Vagina (tissue), 2 donors: Measurements from ENCODE around the gene ASTN2.

Experiments used
- POLR2A ChIP-seq, 2 donors: fragments of 450-650 bp; IDR thresholded peaks; one replicate each; pipeline ENCODE4 v1.6.1; 2017; ENCODE audit warnings: antibody characterized with exemption in 2 of 2, mild to moderate bottlenecking in 2 of 2, moderate library complexity in 2 of 2
- TF ChIP-seq, protein P1 (sequence below), 3 experiments: fragments of 450-650 bp in 2 of 3; fragments of 200-600 bp in 1 of 3; sonication (generic) in 1 of 3; IDR thresholded peaks; one replicate each; pipeline ENCODE4 v1.5.1; 2017 to 2019; ENCODE audit warnings: antibody characterized with exemption in 3 of 3, mild to moderate bottlenecking in 2 of 3, moderate library complexity in 2 of 3

DNA sequence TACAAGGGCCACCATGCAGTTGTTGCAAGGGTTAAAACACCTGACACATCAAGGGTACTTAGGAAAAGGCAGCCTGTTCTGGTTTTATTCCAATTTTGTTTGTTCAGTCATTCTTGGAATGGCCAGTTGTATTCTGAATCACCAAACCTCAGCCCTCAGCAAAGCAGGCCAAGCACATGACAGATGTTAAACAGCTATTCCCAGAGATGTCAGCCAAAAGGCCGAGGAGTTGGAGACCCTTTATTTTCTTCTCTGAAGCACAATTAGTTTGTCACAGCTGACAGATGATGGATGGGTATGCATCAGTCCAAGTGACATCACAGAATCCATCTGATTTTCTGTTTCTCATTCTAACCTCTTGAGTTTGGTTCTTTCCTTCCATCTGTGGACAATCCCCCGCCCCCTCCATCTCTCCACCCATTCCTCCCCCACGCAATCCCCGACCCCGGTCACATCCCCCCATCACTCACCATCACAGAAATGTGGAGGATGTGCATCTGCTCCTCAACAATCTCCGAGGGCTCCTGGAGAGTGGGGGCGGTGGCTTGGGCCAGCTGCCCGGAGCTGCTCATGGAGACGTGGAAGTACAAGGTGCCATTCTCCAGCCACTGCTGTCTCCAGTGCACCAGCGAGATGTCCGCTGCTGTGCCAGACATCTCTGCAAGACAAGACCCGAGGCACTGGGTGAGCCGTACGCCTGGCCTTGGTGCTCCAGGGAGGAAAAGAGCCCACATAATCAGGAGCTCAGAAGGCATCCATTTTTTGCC is 123.8 kb downstream of the ASTN2 start:
- TF ChIP-seq, protein P1, sequence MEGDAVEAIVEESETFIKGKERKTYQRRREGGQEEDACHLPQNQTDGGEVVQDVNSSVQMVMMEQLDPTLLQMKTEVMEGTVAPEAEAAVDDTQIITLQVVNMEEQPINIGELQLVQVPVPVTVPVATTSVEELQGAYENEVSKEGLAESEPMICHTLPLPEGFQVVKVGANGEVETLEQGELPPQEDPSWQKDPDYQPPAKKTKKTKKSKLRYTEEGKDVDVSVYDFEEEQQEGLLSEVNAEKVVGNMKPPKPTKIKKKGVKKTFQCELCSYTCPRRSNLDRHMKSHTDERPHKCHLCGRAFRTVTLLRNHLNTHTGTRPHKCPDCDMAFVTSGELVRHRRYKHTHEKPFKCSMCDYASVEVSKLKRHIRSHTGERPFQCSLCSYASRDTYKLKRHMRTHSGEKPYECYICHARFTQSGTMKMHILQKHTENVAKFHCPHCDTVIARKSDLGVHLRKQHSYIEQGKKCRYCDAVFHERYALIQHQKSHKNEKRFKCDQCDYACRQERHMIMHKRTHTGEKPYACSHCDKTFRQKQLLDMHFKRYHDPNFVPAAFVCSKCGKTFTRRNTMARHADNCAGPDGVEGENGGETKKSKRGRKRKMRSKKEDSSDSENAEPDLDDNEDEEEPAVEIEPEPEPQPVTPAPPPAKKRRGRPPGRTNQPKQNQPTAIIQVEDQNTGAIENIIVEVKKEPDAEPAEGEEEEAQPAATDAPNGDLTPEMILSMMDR (IDR thresholded peaks at IDR 0.05): no peak
- TF ChIP-seq POLR2A (IDR thresholded peaks at IDR 0.05): no peak
